C1 segment of cervical spinal cord (tissue), 14 donors: Measurements from ENCODE around the gene SLF2.
A peak's percentile ranks its signal among the peaks of the same experiment; 100 is the strongest.

Source experiments
- DNase-seq, 14 donors: peaks; one replicate each; lab custom pipeline; 2025; lab: John Stamatoyannopoulos, UW

The SLF2 gene

DNA sequence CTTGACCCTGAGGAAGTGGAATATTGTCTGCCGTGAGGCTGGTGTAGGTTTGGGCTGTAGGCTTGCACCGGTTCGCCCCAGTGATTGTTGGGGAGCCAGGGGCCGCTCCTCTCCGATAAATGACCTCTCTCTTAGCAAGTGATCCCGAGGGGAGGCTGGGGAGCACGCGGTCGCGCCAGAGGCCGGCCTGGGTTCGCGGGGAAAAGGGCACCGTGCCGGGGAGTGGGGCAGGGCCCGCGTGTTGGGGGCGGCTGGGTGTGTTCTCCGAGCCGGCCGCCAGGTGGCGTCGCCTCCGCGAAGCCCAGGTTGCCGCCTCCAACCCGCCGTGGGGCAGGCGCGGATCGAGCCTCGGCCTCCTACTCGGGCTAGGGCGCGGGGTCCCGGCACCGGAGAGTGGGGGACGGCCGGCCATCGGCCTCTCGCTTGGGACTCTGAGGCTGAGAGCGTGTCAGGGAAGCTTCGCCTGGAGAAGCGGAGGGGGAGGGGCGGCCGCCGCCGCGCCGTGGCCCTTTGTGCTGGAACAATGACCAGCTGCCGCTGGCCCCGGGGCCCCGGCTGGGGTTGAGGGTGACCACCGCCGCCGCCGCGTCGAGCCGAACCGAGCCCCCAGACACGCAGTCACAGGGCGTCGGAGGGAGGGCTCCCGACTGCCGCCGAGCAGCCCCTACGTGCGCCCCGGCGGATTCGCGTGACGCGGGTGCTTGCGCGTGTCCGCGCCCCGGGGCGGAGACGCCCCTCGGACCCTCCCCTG is 86.4 kb downstream of the SLF2 start:
- peak; percentile 19 to 94 (median 81) for DNase-seq

DNA sequence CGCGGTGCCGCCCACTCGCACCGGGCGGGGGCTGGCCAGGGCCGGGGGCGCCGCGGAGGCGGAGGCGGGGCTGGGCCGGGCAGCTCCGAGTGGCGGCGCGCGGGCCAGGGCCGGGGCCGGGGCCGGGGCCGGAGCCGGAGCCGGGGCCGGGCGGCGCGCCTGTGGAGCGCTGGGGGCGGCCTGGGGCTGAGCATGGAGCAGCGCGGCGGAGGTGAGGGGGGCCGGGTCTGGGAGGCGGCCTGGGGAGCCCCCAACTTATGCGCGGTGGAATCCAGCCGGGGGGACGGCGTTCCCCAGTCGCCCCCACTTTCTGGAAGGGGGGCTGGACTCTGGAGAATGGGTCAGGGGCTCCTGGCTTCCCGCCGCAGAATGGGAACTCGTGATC is 87.0 kb downstream of the SLF2 start, which contains the start of gene LZTS2:
Gene LZTS2 (plus strand): TSS at position 67 of the 385 bp plus-strand sequence. CDS start 2,731 bp downstream, outside the sequence.
- peak in 1 of 14 donors; percentile 63 for DNase-seq

DNA sequence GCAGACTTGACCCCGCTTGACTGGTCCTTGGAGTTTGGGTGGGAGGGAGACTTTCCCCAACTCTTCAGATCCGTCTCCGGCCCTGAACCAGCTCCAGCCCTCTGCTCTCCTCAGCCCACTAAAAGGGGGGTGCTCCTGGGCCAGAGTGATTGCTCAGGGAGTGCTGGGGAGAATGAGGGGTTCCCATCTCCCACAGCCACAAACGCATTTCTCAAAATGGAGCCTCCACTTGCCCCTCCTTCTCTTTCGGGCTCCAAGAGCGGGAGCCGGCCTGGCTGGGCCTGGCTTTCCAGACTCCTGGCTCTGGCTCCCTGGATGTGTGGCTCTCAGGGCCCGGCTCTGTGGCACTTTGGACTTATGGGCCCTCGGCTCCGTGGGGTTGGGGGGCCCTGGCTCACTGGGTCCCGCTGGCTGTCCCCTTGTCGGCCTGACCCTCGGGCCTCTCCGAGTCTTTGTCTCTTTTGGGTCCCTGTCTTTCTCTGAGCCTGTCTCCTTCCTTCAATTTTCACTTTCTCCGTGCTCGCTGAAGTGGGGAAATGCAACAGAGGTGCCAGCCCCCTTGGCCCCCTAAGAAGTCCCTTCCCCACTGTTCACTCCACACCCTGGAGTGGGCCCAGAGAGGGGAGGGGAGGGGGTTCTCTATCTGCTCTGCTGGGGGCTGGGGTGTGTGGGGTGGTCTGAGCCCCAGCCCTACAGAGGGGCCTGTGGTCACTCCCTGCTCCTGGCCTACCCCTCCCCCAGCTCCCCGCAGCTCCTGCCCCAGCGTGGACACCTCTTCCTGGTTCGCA is 87.6 kb downstream of the SLF2 start:
- peak in 10 of 14 donors; percentile 34 to 79 (median 55) for DNase-seq

DNA sequence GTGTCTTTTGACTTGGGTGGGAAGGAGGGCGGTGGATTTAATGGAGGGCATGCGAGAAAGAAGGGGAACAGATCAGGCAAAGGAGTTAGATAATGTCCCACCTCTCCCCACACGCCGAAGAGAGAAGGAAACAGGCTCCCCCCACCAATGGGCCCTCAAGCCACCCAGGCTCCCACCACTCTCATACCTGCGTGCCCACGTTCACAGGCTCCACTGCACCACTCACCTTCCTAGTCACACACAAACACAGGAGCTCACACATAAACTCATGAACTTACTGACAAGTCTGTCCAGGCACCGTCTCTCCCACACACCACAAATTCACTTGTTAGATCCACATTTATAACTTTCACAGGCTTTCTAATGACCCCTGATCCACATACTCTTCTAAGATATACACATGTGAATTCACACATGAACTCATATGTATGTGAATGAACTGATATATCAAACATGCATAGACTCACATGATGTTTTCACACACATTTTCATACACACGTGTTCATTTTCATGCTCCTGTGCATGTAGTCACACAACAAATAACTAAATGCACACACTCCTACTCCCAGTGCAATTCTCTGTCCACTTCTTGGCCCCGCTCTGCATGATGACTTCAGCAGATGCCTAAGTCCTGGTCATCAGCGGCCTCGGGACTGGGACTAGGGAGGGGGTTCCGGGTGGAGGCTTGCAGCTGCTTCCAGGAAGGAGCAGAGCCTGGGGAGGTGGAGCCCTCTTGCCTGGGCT is 88.3 kb downstream of the SLF2 start:
- peak in 12 of 14 donors; percentile 7 to 93 (median 68) for DNase-seq

GRCh38 chr10:101001659-101002035 is 88.9 kb downstream of the SLF2 start:
- peak in 1 of 14 donors; percentile 9 for DNase-seq

DNA sequence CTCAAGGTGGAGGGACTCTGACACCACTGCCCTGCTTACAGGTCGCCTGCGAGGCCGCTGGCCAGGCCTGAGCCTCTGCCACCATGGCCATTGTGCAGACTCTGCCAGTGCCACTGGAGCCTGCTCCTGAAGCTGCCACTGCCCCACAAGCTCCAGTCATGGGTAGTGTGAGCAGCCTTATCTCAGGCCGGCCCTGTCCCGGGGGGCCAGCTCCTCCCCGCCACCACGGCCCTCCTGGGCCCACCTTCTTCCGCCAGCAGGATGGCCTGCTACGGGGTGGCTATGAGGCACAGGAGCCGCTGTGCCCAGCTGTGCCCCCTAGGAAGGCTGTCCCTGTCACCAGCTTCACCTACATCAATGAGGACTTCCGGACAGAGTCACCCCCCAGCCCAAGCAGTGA is 89.7 kb downstream of the SLF2 start:
- DNase-seq, result no peak

GRCh38 chr10:101003639-101004206 is 91.0 kb downstream of the SLF2 start:
- no peak for DNase-seq

GRCh38 chr10:101005361-101005760 is 92.6 kb downstream of the SLF2 start:
- DNase-seq, result no peak

- no peak for DNase-seq
Observed at GRCh38 chr10:101005869-101006567, 93.3 kb downstream of the SLF2 start.

DNA sequence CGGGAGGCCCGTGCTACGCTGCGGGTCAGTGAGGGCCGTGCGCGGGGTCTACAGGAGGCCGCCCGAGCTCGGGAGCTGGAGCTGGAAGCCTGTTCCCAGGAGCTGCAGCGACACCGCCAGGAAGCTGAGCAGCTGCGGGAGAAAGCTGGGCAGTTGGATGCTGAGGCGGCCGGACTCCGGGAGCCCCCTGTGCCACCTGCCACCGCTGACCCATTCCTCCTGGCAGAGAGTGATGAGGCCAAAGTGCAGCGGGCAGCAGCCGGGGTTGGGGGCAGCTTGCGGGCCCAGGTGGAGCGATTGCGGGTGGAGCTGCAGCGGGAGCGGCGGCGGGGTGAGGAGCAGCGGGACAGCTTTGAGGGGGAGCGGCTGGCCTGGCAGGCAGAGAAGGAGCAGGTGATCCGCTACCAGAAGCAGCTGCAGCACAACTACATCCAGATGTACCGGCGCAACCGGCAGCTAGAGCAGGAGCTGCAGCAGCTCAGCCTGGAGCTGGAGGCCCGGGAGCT is 93.9 kb downstream of the SLF2 start:
- peak in 9 of 14 donors; percentile 18 to 61 (median 39) for DNase-seq

DNA sequence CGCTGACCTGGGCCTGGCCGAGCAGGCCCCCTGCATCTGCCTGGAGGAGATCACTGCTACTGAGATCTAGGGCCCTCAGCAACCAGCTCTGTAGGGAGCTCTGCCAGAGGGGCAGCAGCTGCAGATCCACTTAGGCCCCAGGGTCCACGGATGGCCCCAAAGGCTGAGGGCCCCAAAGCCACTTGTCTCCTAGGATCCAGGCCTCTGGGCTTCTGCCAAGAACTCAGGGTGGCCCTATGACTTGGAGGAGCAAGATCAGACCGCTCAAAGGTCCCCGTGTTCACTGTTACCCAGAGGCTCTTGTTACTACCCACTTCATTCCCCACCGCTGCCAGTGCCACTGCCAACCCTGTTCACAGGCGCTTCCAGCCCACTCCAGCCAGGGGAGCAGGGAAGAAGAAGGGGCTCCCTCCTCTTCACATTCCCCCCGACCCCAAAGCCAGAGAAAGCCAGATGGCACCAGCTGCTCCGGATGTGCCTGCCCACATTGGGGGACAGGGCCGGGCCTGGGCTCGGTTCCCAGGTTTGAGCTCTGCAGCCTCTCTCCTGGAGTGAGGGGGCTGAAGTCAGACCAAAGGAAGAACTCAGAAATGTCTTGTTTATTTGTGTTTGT is 94.4 kb downstream of the SLF2 start:
- DNase-seq, result peak in 7 of 14 donors; percentile 32 to 60 (median 54)

DNA sequence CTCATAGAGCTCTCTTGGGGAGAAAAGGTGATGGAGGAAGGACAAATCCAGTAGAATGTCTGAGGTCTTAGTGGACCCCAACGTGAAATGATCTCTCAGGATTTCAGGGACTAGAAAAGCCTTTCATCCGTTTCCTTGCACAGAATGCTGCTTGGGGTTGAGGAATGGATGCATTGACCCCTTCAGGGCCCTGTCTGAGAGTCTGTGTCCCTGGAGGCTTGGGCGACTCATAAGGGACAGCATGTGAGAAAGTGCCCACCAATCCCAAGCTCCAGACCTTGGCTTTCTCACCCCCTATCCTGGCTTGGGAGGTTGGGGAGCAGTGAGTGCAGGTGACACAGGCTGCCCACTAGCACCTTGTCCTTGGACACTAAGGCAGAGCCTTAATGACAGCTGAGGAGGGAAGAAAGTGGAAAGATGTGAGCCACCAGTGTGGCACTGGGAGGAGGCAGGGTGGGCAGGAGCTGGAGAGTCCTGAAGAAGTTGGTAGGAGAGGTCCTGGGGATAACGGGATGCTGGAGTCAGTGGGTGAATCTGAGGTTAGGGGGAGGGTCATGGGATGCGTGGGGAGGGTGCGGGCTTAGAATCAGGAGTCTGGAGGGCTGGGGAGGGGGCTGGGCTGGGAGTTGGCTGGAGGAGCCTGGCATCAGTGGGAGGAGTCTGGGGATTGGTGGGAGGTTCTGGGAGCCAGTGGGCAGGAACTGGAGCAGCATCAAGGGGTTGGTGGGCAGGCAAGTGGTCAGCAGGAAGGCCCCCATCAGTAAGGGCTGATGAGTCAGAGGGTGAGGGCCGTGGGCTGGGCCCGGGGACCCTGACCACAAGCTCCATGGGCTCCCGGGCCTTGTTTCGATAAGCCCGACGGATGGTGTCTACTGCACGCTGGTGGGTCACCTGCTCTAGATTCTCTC is 95.4 kb downstream of the SLF2 start:
- peak in 6 of 14 donors; percentile 48 to 75 (median 72) for DNase-seq

DNA sequence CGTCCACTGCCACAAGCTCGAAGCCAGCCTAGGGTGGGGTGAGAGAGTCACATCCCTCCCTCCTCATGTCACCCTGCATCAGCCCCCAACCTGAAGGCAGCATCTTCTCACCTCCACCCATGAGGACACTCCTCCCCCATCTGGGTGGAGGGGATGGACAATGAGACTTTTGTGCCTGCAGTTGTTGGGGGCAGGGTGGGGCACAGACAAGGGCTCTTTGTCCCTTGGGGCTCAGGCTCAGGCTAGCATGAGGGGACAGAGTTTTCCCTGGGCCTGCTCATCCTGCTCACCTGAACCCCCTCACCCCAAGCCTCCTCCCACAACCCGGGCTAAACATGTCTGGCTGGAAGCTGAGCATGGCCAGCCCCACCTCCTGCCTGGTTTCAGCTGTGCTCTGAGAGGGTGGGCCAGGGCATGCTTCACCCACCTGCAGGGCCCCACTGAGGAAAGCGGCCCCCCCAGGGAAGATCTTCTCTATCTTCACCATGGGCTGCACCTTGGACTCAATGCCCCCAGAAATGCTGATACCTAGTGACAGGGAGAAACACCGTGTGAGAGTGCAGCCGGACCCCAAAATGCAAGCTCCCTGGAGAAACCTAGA is 96.2 kb downstream of the SLF2 start:
- DNase-seq, result peak in 11 of 14 donors; percentile 8 to 82 (median 65)

- DNase-seq, result no peak
Observed at GRCh38 chr10:101010329-101010728, 97.6 kb downstream of the SLF2 start.

DNA sequence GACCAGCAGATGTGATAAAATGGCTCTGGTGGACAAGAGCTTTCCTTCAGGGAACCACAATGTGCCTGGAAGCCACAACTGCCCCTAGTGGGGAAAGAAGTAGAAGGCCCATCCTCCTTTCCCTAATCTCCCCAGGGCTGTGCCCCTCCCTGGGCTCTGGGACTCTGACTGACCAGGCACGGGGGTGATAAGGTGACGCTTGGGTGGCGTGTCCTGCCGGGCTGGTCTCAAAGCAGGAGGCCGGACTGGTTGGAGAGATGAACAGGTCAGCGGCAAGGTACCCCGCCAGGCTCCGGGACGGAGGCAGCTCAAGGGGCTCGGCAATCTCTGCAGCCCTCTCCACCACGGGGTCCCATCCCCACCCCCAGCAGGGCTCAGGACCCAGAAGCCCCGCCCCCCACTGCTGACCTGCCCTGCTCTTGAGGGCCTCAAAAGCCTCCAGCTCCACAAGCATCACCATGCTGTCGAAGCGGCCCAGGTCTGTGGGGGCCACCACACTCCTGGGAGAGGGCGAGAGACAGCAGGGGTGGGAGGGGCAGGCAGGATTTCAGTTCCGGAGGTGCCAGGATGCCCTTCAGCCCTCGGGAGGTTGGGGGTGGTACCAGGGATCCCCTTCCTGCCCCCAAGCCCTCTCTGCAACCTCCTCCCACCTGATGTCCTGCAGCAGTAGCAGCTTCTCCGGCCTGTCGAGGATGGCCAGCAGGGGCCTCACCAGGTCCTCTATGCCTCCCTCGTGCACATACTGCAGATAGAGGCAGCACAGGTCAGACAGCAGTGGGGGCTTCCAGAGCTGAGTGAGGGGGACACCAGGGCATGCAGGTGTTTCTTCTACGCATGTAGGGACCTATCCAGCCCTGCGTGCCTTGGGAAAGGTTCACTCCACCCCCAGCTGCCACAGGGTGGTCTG is 99.0 kb downstream of the SLF2 start:
- DNase-seq, result peak in 2 of 14 donors; percentile 32 to 61

- peak in 13 of 14 donors; percentile 45 to 96 (median 88) for DNase-seq
Observed at GRCh38 chr10:101012525-101013364, 100.0 kb downstream of the SLF2 start.

- peak in 1 of 14 donors; percentile 40 for DNase-seq
Observed at GRCh38 chr10:101013365-101013825, 100.6 kb downstream of the SLF2 start.
